GM12872 (cell line): ENCODE results near the gene STOML1.

Experiments used
- CTCF ChIP-seq: IDR thresholded peaks from 3 replicates; pipeline ENCODE4 v1.5.1; 2011; ENCODE audit warnings: low read depth, mild to moderate bottlenecking, low read length, moderate library complexity; ENCODE audit not compliant: insufficient read depth

Gene STOML1

GRCh38 chr15:73945130-73945508 lies 47.0 kb downstream of the STOML1 start:
- no peak for TF ChIP-seq CTCF

GRCh38 chr15:73944161-73945129 lies 47.6 kb downstream of the STOML1 start:
- no peak for TF ChIP-seq CTCF

- TF ChIP-seq CTCF: no peak
These were observed 49.3 kb downstream of the STOML1 start for GRCh38 chr15:73942751-73943270.

- no peak for TF ChIP-seq CTCF
These were observed 50.0 kb downstream of the STOML1 start for GRCh38 chr15:73941871-73942635.

GRCh38 chr15:73941449-73941848 lies 50.6 kb downstream of the STOML1 start:
- TF ChIP-seq CTCF: no peak

GRCh38 chr15:73941044-73941443 lies 51.1 kb downstream of the STOML1 start:
- no peak for TF ChIP-seq CTCF

GRCh38 chr15:73940061-73940981 lies 51.8 kb downstream of the STOML1 start:
- TF ChIP-seq CTCF: no peak
